Nephron (organoid): Measurements from ENCODE around the gene ZNF286A.

Experiments used
- H3K27ac Mint-ChIP-seq, 3 experiments: 2 replicates each; pipeline ENCODE4 v1.8.0; 2020; ENCODE audit warnings: mixed read lengths in 3 of 3, mild to moderate bottlenecking in 2 of 3, moderate library complexity in 1 of 3
- H3K27me3 Mint-ChIP-seq: 2 replicates; pipeline ENCODE4 v1.8.0; 2021; ENCODE audit warnings: low read depth, mild to moderate bottlenecking, moderate library complexity, mixed read lengths
- H3K36me3 Mint-ChIP-seq: 2 replicates; pipeline ENCODE4 v1.8.0; 2020; ENCODE audit warnings: low read depth, mixed read lengths
- H3K4me1 Mint-ChIP-seq: 2 replicates; pipeline ENCODE4 v1.8.0; 2020; ENCODE audit warnings: mixed read lengths
- H3K4me3 Mint-ChIP-seq, 3 experiments: 2 replicates each; pipeline ENCODE4 v1.8.0; 2020; ENCODE audit warnings: mild to moderate bottlenecking in 3 of 3, mixed read lengths in 3 of 3, moderate library complexity in 2 of 3
- H3K9me3 Mint-ChIP-seq: 2 replicates; pipeline ENCODE4 v1.8.0; 2020; ENCODE audit warnings: mixed read lengths
- TF ChIP-seq, protein P1 (sequence below), 3 experiments: fragments of 200-600 bp; sonication (generic); IDR thresholded peaks; one replicate each; pipeline ENCODE4 v1.5.0; 2021; ENCODE audit warnings: antibody characterized with exemption in 3 of 3; ENCODE audit not compliant: unreplicated experiment in 3 of 3

The ZNF286A gene

DNA sequence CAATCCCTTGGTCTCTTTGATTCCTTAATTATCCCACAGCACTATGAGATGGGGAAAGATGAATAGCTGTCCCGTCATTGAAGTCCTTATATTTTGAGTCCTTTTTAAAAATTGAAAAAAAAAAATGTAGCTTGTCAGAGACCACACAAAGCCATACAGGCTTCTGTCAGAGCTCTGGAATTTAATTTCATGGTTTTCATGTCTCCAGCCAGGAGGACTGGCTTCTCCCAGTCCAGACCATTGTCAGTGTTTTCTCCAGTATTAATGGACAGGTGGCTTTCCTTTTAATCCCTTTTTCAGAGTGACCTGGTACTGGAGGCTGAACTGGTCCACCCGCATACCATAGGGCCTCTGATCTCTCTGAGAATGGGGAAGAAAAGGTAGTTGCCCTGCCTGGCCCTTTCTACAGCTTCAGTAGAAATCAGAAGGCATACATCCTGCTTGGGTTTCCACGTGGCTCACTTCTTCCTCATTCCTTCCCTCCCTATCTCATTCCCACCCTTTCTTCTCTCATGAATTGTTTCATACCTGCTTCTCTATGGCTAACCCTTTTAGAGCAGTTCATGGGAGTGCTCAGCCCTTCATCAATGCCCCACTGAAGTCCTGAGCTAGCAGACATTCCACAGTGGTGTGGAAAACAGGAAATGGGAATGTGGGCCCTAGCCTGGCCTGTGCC, 44.5 kb upstream of the ZNF286A start:
- H3K4me1 Mint-ChIP-seq, result peaks cover 71% of the 10 kb centered on the region
- no peaks in the 10 kb centered on the region for H3K9me3 Mint-ChIP-seq
- H3K27ac Mint-ChIP-seq, result peak overlapping the region; percentile 95 to 96 (median 96)
- TF ChIP-seq, protein P1, sequence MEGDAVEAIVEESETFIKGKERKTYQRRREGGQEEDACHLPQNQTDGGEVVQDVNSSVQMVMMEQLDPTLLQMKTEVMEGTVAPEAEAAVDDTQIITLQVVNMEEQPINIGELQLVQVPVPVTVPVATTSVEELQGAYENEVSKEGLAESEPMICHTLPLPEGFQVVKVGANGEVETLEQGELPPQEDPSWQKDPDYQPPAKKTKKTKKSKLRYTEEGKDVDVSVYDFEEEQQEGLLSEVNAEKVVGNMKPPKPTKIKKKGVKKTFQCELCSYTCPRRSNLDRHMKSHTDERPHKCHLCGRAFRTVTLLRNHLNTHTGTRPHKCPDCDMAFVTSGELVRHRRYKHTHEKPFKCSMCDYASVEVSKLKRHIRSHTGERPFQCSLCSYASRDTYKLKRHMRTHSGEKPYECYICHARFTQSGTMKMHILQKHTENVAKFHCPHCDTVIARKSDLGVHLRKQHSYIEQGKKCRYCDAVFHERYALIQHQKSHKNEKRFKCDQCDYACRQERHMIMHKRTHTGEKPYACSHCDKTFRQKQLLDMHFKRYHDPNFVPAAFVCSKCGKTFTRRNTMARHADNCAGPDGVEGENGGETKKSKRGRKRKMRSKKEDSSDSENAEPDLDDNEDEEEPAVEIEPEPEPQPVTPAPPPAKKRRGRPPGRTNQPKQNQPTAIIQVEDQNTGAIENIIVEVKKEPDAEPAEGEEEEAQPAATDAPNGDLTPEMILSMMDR (IDR thresholded peaks at IDR 0.05; ENCODE audit: unreplicated experiment in 3 of 3), result no peak
- peaks cover 5% of the 10 kb centered on the region for H3K36me3 Mint-ChIP-seq
- H3K27me3 Mint-ChIP-seq, result no peaks in the 10 kb centered on the region
- peak overlapping the region in 1 of 3 experiments; percentile 68 for H3K4me3 Mint-ChIP-seq

DNA sequence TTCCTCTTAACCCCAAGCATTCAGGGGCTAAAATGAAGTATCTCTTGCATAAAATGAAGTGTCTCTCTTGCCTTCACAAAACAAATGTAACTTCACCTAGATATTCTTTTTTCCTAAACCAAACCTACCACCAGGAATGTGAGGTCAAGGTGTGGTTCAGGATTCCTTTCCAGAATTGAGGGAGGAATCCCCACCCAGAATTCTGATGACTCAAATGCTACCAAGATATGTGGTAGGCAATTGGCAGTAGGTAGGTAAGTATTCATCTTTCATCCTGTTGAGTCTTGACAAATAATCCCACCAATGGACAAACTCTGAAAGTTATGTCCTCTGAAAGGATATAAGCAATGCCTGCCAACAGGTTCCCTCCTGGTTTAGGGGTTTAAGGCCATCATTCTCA, 41.7 kb upstream of the ZNF286A start:
- H3K9me3 Mint-ChIP-seq, result no peaks in the 10 kb centered on the region
- peak overlapping the region in 1 of 3 experiments; percentile 23 for H3K27ac Mint-ChIP-seq
- H3K4me3 Mint-ChIP-seq, result no peak overlapping the region
- H3K27me3 Mint-ChIP-seq, result no peaks in the 10 kb centered on the region
- peaks cover 60% of the 10 kb centered on the region for H3K4me1 Mint-ChIP-seq
- H3K36me3 Mint-ChIP-seq, result peaks cover 11% of the 10 kb centered on the region
- TF ChIP-seq, protein P1 (IDR thresholded peaks at IDR 0.05; ENCODE audit: unreplicated experiment in 3 of 3), result no peak

DNA sequence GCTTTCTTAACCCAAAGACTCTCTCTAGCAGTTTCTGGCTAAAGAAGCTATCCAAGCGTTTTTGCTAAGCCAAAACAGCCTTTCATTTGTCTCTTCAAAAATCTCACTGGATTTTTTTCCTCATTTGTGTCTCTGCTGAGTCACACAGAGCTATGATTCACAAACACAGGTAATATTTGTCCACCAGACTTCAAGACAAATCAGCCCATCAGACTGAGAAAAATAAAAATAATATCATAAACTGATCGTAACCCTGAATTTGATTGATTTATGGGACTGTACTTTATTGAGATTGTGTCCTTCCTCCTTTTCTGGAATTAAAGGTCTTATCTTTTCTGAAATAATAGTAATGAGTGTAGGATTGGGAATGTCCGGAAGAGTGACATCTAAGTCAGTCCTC, 41.3 kb upstream of the ZNF286A start:
- Mint-ChIP-seq H3K36me3 (peaks cover 11% of the 10 kb centered on the region), H3K27ac (no peak overlapping the region), H3K9me3 (no peaks in the 10 kb centered on the region), H3K4me1 (peaks cover 60% of the 10 kb centered on the region), H3K27me3 (no peaks in the 10 kb centered on the region), H3K4me3 (no peak overlapping the region)
- TF ChIP-seq, protein P1 (IDR thresholded peaks at IDR 0.05; ENCODE audit: unreplicated experiment in 3 of 3), result no peak

DNA sequence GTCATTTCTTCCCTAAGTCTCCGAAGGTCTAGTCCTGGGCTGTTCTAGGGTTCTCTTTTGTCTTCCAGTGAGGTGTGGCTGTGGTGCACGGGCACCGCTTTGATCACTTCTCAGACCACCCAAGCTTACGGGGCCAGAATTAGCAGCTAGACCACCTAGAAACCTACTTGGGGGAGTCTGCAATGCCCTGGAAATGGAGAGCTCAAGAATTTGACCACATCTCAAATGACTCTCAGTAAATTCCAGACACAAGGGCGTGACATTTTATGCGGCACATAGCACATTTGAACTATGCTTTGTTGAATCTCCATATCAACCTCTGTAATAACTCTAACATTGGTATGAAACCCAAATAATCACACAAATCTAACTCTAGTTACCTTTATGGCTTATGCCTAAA, 40.3 kb upstream of the ZNF286A start:
- Mint-ChIP-seq H3K4me1 (peaks cover 52% of the 10 kb centered on the region), H3K27me3 (no peaks in the 10 kb centered on the region), H3K4me3 (no peak overlapping the region)

DNA sequence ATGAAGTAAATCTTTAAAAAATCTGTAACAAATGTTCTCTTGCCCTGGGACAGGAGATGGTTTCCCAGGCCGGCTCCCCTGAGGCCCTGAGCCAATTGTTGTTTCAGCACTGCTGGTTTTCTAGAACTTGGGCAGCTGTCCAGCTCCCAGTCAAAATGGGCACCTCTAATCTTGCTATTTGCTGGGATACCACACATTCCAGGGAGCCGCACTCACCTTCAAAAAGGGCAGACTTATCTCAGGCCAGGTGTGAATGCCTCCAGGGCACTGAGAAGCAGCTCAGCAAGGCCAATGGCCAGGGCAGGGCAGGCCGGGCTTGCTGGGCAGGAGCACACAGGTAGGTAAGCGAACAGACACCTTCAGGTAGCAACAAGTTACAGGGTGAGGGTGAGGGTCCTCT, 39.9 kb upstream of the ZNF286A start:
- no peak overlapping the region for H3K4me3 Mint-ChIP-seq
- peaks cover 21% of the 10 kb centered on the region for H3K36me3 Mint-ChIP-seq
- TF ChIP-seq, protein P1 (IDR thresholded peaks at IDR 0.05; ENCODE audit: unreplicated experiment in 3 of 3), result no peak
- peak overlapping the region; percentile 48 to 93 (median 87) for H3K27ac Mint-ChIP-seq
- H3K9me3 Mint-ChIP-seq, result no peaks in the 10 kb centered on the region
- peaks cover 48% of the 10 kb centered on the region for H3K4me1 Mint-ChIP-seq
- H3K27me3 Mint-ChIP-seq, result no peaks in the 10 kb centered on the region

More for the DNA sequence above, 40.3 kb upstream of the ZNF286A start:
- H3K27ac Mint-ChIP-seq, result peak overlapping the region; percentile 48 to 93 (median 87)
- H3K9me3 Mint-ChIP-seq, result no peaks in the 10 kb centered on the region
- H3K36me3 Mint-ChIP-seq, result peaks cover 18% of the 10 kb centered on the region
- TF ChIP-seq, protein P1 (IDR thresholded peaks at IDR 0.05; ENCODE audit: unreplicated experiment in 3 of 3), result no peak

DNA sequence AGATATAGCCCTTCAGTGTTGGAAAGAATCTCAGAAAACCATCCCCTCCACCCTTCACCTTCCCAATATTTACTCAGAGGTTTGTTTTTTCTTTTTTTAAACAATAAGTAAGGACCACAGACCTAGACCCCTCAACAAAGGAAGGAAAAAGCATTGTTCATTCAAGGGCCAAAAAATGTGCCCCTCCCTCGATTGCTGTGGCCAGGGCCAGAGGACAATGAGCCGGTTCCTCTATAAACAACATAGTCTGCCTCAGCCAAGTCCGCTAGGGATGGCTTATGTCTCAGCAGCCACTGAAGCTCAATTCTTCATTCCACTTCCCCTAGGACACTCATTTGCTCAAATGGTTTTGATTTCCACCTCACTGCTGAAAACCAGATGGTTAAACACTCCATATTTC, 39.5 kb upstream of the ZNF286A start:
- peak overlapping the region in 2 of 3 experiments; percentile 87 to 93 for H3K27ac Mint-ChIP-seq
- H3K36me3 Mint-ChIP-seq, result peaks cover 21% of the 10 kb centered on the region
- no peaks in the 10 kb centered on the region for H3K27me3 Mint-ChIP-seq
- H3K4me1 Mint-ChIP-seq, result peaks cover 44% of the 10 kb centered on the region
- no peaks in the 10 kb centered on the region for H3K9me3 Mint-ChIP-seq
- TF ChIP-seq, protein P1 (IDR thresholded peaks at IDR 0.05; ENCODE audit: unreplicated experiment in 3 of 3), result no peak
- no peak overlapping the region for H3K4me3 Mint-ChIP-seq
